ENCODE measurements around the gene CFAP97.

Gene CFAP97

GRCh38 chr4:185196437-185196836 lies 7.4 kb downstream of the CFAP97 start:
- no peak for FAIRE-seq

DNA sequence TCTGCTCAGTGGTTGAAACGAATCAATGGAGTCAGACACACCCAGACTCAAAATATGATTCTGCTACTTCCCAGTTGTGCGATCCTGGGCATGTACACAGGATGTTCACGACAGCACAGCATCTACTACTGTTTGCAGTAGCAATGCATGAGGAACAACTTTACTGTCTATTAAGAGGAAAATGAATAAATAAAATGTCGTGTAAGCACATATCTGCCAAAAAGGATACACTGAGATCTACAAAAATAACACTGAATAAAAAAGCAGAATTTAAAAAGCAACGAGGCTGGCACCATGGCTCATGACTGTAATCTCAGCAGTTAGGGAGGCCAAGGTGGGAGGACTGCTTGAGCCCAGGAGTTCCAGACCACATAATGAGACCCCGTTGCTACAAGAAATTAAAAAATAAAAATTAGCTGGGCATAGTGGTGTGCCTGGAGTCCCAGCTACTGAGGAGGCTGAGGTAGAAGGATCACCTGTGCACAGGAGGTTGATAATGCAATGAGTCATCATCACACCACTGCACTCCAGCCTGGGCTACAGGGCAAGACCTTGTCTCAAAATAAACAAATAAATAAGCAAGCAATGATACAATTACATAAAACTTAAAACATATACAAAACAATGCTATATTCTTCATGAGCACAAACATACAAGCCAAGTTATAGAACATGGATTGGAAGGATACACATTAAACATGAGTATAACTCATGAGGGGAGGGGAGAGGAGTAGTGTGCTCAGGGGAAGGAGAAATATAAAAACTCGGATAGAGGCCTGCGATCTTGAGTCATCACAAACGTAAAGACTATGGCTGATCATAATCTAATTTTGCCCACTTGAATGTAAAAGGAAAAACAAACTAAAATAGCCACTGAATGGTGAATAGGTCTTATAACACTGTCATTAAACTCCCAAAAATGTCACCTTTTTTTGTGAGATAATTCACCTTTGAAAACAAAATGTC lies 8.6 kb downstream of the CFAP97 start:
- no peak for FAIRE-seq

DNA sequence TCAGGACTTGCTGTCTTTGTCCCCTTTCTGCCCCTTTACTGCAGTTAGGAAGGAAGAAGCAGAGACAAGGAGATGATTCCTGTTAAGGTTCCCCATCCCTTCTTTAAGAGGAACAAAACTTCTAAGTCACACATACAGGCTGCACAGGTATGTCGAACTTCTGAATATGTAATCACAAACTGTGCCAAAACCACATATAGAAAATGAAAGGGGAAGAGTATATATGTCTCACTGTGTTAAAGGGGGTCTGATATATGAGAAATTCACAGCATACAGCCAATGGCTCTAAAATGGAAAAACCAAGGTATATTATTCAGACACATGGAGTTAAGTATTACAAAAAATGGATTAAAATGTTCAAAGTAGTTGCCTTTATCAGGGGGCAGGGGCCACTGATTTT lies 11.7 kb downstream of the CFAP97 start:
- no peak for FAIRE-seq

DNA sequence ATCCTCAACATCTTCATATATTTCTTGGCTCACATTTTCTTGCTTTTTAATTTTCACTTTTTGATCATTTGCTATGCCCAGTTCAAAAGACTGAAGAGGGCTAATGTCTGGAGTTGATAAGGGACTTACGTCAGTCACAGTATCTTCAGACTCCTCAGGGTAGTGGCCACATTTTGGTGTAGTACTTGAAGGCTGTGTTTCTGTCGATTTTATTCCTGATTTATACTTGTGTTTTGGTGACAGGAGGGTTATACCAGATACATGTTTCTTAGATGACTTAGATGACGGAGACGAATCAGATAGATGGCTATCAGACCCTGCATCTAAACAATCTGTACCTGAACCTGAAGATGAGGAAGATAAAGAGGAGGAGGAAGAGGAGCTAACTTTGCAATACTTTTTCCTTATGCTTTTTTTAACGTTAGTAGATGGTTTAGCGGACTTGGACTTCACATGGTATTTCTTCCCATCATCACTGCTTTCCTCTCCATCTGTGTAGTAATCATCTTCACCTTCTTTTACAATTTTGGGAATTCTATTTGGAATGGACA lies 13.4 kb downstream of the CFAP97 start:
- FAIRE-seq, result no peak

- FAIRE-seq, result peak; percentile 55
Measured at GRCh38 chr4:185189606-185190305, 14.0 kb downstream of the CFAP97 start.

DNA sequence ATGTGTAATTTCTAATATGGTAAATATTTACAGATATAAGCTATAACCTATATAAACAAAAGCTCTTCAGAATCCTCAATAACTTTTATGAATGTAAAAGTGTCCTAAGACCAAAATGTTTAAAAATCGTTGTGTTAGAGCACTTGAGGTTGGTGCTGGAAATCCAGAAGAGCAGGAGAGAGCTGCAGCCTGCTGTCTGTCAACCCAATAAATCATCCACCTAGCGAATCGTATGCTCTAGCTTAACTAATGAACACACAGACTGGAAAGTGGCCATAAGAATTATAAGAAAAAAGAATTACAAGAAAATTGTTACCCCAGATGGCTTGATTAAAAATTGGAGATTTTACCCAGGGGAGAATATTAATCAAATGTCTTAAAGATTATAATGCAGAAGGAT lies 17.0 kb downstream of the CFAP97 start:
- FAIRE-seq, result no peak

GRCh38 chr4:185183622-185184281 lies 20.0 kb downstream of the CFAP97 start:
- peak; percentile 69 for FAIRE-seq

- no peak for FAIRE-seq
Measured at GRCh38 chr4:185182239-185182638, 21.6 kb downstream of the CFAP97 start.

GRCh38 chr4:185179488-185179887 lies 24.3 kb downstream of the CFAP97 start:
- FAIRE-seq, result no peak

GRCh38 chr4:185171373-185172071 lies 32.3 kb downstream of the CFAP97 start:
- FAIRE-seq, result no peak

- FAIRE-seq, result no peak
Measured at GRCh38 chr4:185167234-185167633, 36.6 kb downstream of the CFAP97 start.

- no peak for FAIRE-seq
Measured at GRCh38 chr4:185165605-185166063, 38.2 kb downstream of the CFAP97 start.

DNA sequence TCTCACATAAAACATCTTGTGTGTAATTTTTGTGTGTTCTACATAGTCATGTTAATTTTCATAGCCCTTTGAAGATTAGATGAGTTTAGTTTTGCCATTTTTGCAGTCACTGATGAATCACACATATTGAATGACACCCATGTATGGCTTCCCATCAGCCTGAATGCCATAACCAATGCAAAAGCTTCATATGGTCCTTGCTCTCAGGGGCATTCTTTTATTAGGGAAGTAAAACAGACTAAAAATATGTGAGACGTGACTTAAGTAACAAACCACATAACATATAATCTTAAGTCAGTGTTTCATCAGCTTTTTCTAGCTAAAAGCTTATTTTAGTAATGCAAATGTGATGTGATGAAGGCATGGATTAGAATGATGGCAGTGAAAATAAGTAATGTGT lies 52.5 kb downstream of the CFAP97 start:
- no peak for FAIRE-seq

GRCh38 chr4:185149392-185149791 lies 54.4 kb downstream of the CFAP97 start:
- no peak for FAIRE-seq

GRCh38 chr4:185145572-185145971 lies 58.2 kb downstream of the CFAP97 start:
- FAIRE-seq, result no peak

DNA sequence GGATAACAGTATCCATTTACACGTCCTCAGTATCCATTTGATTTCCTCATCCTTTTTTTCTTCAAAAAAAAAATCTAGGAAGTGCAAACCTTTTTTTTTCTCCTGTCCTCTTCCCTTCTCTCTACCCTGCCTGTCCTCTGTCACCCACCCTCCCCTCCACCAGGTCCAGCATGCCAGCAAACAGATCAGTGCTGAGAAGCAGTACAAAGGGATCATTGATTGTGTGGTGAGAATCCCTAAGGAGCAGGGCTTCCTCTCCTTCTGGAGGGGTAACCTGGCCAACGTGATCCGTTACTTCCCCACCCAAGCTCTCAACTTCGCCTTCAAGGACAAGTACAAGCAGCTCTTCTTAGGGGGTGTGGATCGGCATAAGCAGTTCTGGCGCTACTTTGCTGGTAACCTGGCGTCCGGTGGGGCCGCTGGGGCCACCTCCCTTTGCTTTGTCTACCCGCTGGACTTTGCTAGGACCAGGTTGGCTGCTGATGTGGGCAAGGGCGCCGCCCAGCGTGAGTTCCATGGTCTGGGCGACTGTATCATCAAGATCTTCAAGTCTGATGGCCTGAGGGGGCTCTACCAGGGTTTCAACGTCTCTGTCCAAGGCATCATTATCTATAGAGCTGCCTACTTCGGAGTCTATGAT lies 59.1 kb downstream of the CFAP97 start:
- no peak for FAIRE-seq

GRCh38 chr4:185143601-185143969 lies 60.2 kb downstream of the CFAP97 start:
- FAIRE-seq, result no peak

GRCh38 chr4:185142912-185143600 lies 60.7 kb downstream of the CFAP97 start, which contains the start of gene SLC25A4:
Gene SLC25A4 (plus strand): TSS chr4:185143266. CDS start chr4:185143373, 107 bp downstream.
- FAIRE-seq, result no peak

- no peak for FAIRE-seq
Measured at GRCh38 chr4:185142564-185142911, 61.3 kb downstream of the CFAP97 start.

GRCh38 chr4:185141777-185142176 lies 62.0 kb downstream of the CFAP97 start:
- no peak for FAIRE-seq

DNA sequence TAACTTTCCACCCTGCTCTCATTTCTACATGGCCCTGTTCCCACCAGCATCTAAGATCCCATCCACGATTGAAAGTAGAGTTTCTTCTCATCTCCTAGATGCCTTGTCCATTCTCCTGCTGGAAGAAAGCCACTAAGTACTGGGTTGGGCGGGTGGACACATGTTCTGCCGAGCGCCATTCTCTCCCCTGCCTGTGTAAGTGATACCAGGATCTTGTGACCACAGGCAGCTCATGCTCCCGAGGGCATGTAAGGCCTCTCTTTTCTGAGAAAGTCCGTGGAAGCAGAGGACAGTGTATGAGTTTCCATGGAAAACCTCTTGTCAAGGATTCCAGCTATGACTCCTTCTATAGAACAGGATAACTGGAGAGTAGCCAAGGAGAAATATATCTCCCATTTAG lies 64.1 kb downstream of the CFAP97 start:
- no peak for FAIRE-seq

Data from colon (tissue), 2 donors.